NB4 (cell line): ENCODE measurements around the gene ZNF652.

ENCODE experiments used
- MYC ChIP-seq: IDR thresholded peaks from 2 replicates; pipeline ENCODE4 v1.6.1; 2011; ENCODE audit warnings: low read depth, low read length
- POLR2A ChIP-seq: IDR thresholded peaks from 2 replicates; pipeline ENCODE4 v1.6.1; 2011; ENCODE audit warnings: mild to moderate bottlenecking; ENCODE audit not compliant: insufficient read length; ENCODE audit errors: extremely low read depth
- TF ChIP-seq, protein P1 (sequence below): IDR thresholded peaks from one replicate; pipeline ENCODE4 v1.5.1; 2012; ENCODE audit warnings: low read depth, low read length

GRCh38 chr17:49378311-49378710 lies 16.3 kb upstream of the ZNF652 start:
- TF ChIP-seq, protein P1, sequence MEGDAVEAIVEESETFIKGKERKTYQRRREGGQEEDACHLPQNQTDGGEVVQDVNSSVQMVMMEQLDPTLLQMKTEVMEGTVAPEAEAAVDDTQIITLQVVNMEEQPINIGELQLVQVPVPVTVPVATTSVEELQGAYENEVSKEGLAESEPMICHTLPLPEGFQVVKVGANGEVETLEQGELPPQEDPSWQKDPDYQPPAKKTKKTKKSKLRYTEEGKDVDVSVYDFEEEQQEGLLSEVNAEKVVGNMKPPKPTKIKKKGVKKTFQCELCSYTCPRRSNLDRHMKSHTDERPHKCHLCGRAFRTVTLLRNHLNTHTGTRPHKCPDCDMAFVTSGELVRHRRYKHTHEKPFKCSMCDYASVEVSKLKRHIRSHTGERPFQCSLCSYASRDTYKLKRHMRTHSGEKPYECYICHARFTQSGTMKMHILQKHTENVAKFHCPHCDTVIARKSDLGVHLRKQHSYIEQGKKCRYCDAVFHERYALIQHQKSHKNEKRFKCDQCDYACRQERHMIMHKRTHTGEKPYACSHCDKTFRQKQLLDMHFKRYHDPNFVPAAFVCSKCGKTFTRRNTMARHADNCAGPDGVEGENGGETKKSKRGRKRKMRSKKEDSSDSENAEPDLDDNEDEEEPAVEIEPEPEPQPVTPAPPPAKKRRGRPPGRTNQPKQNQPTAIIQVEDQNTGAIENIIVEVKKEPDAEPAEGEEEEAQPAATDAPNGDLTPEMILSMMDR: no peak
- TF ChIP-seq MYC (no peak), POLR2A (no peak)
